ENCODE measurements around the gene NEURL1B. TPM values are rescaled to one million over a fixed set of nuclear protein-coding genes. Genes with fewer than 3 reads are reported as not detected.

The NEURL1B gene
- total and polyA plus RNA-seq, 4 experiments from 2014 or later, result 0.02 to 0.20 (median 0.08) TPM; not detected in 1

- intact Hi-C loops (cut with micrococcal nuclease), result no loop called here
- Mint-ChIP-seq H3K27ac (peak overlapping the region in 5 of 7 donors; percentile 56 to 92 (median 78)), H3K36me3 (no peaks in the 10 kb centered on the region), H3K9me3 (no peaks in the 10 kb centered on the region), H3K27me3 (no peaks in the 10 kb centered on the region), H3K4me1 (peaks cover 2 to 18% (median 11%) of the 10 kb centered on the region in 4 donors), H3K4me3 (peak overlapping the region in 6 of 8 donors; percentile 56 to 80 (median 68))
- Histone ChIP-seq H3K4me3 (ENCODE audit: low read length in 2 of 2) (no peak overlapping the region), H3K36me3 (ENCODE audit: insufficient read depth, low read length) (no peaks in the 10 kb centered on the region), H3K9me3 (ENCODE audit: control insufficient read depth in 1 of 2, low read length in 2 of 2) (no peaks in the 10 kb centered on the region), H3K27me3 (ENCODE audit: insufficient read depth, low read length) (no peaks in the 10 kb centered on the region), H3K4me1 (ENCODE audit: insufficient read depth, low read length) (peaks cover under 1% of the 10 kb centered on the region), H3K27ac (ENCODE audit: low read depth, low read length) (no peak overlapping the region)
- POLR2A ChIA-PET (ENCODE audit: partially characterized antibody), result interaction anchor here (1.0 to 2.1 kb wide), 4 partner anchors 14 to 89 kb away, joined by 3 to 10 read pairs (median 5); partner anchors contain the start of gene DUSP1
- DNase-seq, result no peak
- CTCF ChIA-PET (ENCODE audit: partially characterized antibody), result interaction anchor here (8.5 kb wide), 1 partner anchor 14 kb away, joined by 58 read pairs; no protein-coding TSS in a partner anchor
Observed at GRCh38 chr5:172683264-172683644, 42.2 kb downstream of the NEURL1B start.

DNA sequence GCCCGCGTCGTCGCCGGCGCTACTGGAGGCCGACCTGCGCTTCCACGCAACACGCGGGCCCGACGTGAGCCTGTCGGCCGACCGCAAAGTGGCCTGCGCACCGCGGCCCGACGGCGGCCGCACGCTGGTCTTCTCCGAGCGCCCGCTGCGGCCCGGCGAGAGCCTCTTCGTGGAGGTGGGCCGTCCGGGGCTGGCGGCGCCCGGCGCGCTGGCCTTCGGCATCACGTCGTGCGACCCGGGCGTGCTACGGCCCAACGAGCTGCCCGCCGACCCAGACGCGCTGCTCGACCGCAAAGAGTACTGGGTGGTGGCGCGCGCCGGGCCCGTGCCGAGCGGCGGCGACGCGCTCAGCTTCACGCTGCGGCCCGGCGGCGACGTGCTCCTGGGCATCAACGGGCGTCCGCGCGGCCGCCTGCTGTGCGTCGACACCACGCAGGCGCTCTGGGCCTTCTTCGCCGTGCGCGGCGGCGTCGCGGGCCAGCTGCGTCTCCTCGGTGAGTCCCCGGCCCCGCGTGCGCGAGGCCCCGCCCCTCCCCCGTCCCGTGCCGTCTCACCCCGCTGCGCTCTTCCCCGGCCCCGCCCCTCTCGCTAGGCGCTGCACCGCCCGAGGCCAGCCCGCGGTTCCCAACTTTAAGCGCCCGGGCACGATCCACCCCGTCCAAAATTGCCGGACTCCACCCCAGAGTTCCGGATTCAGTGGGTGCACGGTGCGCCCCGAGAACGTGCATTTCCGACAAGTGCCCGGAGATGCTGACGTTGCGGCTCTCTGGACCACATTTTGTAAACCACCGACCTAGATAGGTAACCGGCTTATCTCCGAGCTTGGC is 42.8 kb downstream of the NEURL1B start:
- Histone ChIP-seq H3K27me3 (ENCODE audit: insufficient read depth, low read length) (no peaks in the 10 kb centered on the region), H3K4me1 (ENCODE audit: insufficient read depth, low read length) (peaks cover 6% of the 10 kb centered on the region), H3K4me3 (ENCODE audit: low read length in 2 of 2) (no peak overlapping the region), H3K36me3 (ENCODE audit: insufficient read depth, low read length) (no peaks in the 10 kb centered on the region), H3K27ac (ENCODE audit: low read depth, low read length) (peak overlapping the region; percentile 1), H3K9me3 (ENCODE audit: control insufficient read depth in 1 of 2, low read length in 2 of 2) (no peaks in the 10 kb centered on the region)
- ChIA-PET POLR2A (ENCODE audit: partially characterized antibody) (interaction anchor here (0.9 to 2.1 kb wide), 8 partner anchors 14 to 677 kb away, joined by 3 to 10 read pairs (median 3); partner anchors contain the start of gene DUSP1), CTCF (ENCODE audit: partially characterized antibody) (interaction anchor here (1.4 to 8.5 kb wide), 3 partner anchors 13 to 31 kb away, joined by 4 to 58 read pairs (median 4); no protein-coding TSS in a partner anchor)
- H3K4me1 Mint-ChIP-seq, result peaks cover 3 to 21% (median 13%) of the 10 kb centered on the region in 4 donors
- H3K36me3 Mint-ChIP-seq, result no peaks in the 10 kb centered on the region
- DNase-seq, result peak; percentile 55 to 77 (median 72)
- intact Hi-C loops (cut with micrococcal nuclease), result loop anchor here (1.0 kb wide), 1 partner anchor 13 kb away; no protein-coding TSS in a partner anchor
- H3K27ac Mint-ChIP-seq, result peak overlapping the region; percentile 72 to 92 (median 84)
- H3K9me3 Mint-ChIP-seq, result no peaks in the 10 kb centered on the region
- peak overlapping the region; percentile 73 to 83 (median 80) for H3K4me3 Mint-ChIP-seq
- no peaks in the 10 kb centered on the region for H3K27me3 Mint-ChIP-seq

DNA sequence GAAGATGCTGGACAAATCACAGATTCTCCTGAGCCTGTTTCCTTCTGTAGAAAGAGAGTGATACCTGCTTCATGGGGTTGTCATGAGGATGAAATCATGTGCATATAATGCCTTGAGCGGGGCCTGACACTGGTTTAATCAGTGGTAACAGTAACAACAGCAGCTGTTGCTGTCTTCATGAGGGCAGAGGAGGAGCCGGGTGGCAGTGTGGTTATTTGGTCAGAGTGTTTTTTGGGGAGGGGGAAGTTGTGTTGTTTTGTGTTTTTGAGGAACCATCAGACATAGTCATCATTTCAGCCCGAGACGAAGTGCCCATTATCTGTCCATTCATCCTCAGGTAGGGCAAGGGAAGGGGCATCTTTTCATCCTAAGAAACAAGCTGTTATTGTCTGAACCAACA is 44.0 kb downstream of the NEURL1B start:
- no peaks in the 10 kb centered on the region for H3K36me3 Mint-ChIP-seq
- Histone ChIP-seq H3K4me1 (ENCODE audit: insufficient read depth, low read length) (peaks cover 11% of the 10 kb centered on the region), H3K36me3 (ENCODE audit: insufficient read depth, low read length) (no peaks in the 10 kb centered on the region), H3K27ac (ENCODE audit: low read depth, low read length) (no peak overlapping the region), H3K27me3 (ENCODE audit: insufficient read depth, low read length) (no peaks in the 10 kb centered on the region), H3K4me3 (ENCODE audit: low read length in 2 of 2) (no peak overlapping the region), H3K9me3 (ENCODE audit: control insufficient read depth in 1 of 2, low read length in 2 of 2) (no peaks in the 10 kb centered on the region)
- intact Hi-C loops (cut with micrococcal nuclease), result no loop called here
- ChIA-PET CTCF (ENCODE audit: partially characterized antibody) (interaction anchor here (1.4 to 8.5 kb wide), 3 partner anchors 12 to 30 kb away, joined by 4 to 58 read pairs (median 4); no protein-coding TSS in a partner anchor), POLR2A (ENCODE audit: partially characterized antibody) (interaction anchor here (1.2 to 2.1 kb wide), 4 partner anchors 13 to 86 kb away, joined by 3 to 10 read pairs (median 6); partner anchors contain the start of gene DUSP1)
- peaks cover 3 to 25% (median 14%) of the 10 kb centered on the region in 4 donors for H3K4me1 Mint-ChIP-seq
- peak overlapping the region in 5 of 7 donors; percentile 4 to 92 (median 74) for H3K27ac Mint-ChIP-seq
- DNase-seq, result no peak
- no peaks in the 10 kb centered on the region for H3K9me3 Mint-ChIP-seq
- peak overlapping the region in 1 of 8 donors; percentile 32 for H3K4me3 Mint-ChIP-seq
- no peaks in the 10 kb centered on the region for H3K27me3 Mint-ChIP-seq

GRCh38 chr5:172686111-172686510 is 45.0 kb downstream of the NEURL1B start:
- H3K36me3 Mint-ChIP-seq, result no peaks in the 10 kb centered on the region
- Histone ChIP-seq H3K27me3 (ENCODE audit: insufficient read depth, low read length) (no peaks in the 10 kb centered on the region), H3K36me3 (ENCODE audit: insufficient read depth, low read length) (no peaks in the 10 kb centered on the region), H3K27ac (ENCODE audit: low read depth, low read length) (no peak overlapping the region), H3K4me1 (ENCODE audit: insufficient read depth, low read length) (peaks cover 11% of the 10 kb centered on the region), H3K9me3 (ENCODE audit: control insufficient read depth in 1 of 2, low read length in 2 of 2) (no peaks in the 10 kb centered on the region), H3K4me3 (ENCODE audit: low read length in 2 of 2) (no peak overlapping the region)
- H3K27ac Mint-ChIP-seq, result no peak overlapping the region
- intact Hi-C loops (cut with micrococcal nuclease), result no loop called here
- no peaks in the 10 kb centered on the region for H3K9me3 Mint-ChIP-seq
- H3K27me3 Mint-ChIP-seq, result no peaks in the 10 kb centered on the region
- peaks cover 3 to 25% (median 14%) of the 10 kb centered on the region in 4 donors for H3K4me1 Mint-ChIP-seq
- ChIA-PET CTCF (ENCODE audit: partially characterized antibody) (interaction anchor here (1.9 to 8.5 kb wide), 2 partner anchors 11 to 26 kb away, joined by 4 to 58 read pairs; no protein-coding TSS in a partner anchor), POLR2A (ENCODE audit: partially characterized antibody) (no interaction called here)
- no peak overlapping the region for H3K4me3 Mint-ChIP-seq
- DNase-seq, result no peak

DNA sequence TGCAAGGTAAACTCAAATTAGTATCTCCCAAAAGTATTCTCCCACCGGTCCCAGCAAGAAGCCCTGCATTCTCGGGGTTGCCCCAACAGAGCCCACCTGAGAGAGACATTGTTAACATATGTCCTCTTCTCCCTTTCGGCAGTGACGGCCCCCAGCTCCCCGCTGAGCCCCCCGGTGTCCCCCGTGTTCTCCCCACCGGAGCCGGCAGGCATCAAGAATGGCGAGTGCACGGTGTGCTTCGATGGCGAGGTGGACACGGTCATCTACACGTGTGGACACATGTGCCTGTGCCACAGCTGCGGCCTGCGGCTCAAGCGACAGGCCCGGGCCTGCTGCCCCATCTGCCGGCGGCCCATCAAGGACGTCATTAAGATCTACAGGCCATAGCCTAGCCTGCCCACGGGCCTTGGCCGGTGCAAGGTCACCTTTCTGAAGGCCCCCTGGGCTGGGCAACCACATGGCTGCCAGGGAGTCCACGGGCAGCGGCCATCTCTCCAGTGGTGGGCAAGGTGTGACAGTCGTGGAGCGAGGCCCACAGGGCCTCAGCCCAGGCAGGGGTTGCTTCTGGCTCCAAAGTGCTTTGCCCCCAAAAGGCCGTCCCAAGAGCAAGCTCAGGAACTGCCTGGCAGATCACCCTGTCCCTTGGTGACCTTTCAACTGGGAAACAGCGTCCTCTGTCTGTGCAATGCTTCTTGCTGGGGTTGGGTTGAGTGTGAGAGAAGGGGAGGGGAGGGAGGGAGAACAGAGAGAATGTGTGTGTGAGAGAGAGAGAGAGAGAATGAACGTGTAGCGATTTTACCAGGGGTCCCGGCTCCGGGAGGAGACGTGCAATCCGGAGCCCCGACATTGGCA is 45.7 kb downstream of the NEURL1B start:
- Histone ChIP-seq H3K27me3 (ENCODE audit: insufficient read depth, low read length) (no peaks in the 10 kb centered on the region), H3K4me3 (ENCODE audit: low read length in 2 of 2) (no peak overlapping the region), H3K36me3 (ENCODE audit: insufficient read depth, low read length) (no peaks in the 10 kb centered on the region), H3K27ac (ENCODE audit: low read depth, low read length) (no peak overlapping the region), H3K9me3 (ENCODE audit: control insufficient read depth in 1 of 2, low read length in 2 of 2) (no peaks in the 10 kb centered on the region), H3K4me1 (ENCODE audit: insufficient read depth, low read length) (peaks cover 11% of the 10 kb centered on the region)
- H3K9me3 Mint-ChIP-seq, result no peaks in the 10 kb centered on the region
- no peak overlapping the region for H3K27ac Mint-ChIP-seq
- peaks cover 3 to 25% (median 14%) of the 10 kb centered on the region in 4 donors for H3K4me1 Mint-ChIP-seq
- no peaks in the 10 kb centered on the region for H3K36me3 Mint-ChIP-seq
- POLR2A ChIA-PET (ENCODE audit: partially characterized antibody), result interaction anchor here (0.7 to 1.3 kb wide), 2 partner anchors 10 to 84 kb away, joined by 3 read pairs; partner anchors contain the start of gene DUSP1
- H3K4me3 Mint-ChIP-seq, result no peak overlapping the region
- no peaks in the 10 kb centered on the region for H3K27me3 Mint-ChIP-seq
- intact Hi-C loops (cut with micrococcal nuclease), result no loop called here
- CTCF ChIA-PET (ENCODE audit: partially characterized antibody), result interaction anchor here (8.5 kb wide), 1 partner anchor 10 kb away, joined by 58 read pairs; no protein-coding TSS in a partner anchor
- DNase-seq, result no peak

GRCh38 chr5:172687940-172688339 is 46.9 kb downstream of the NEURL1B start:
- H3K27ac Mint-ChIP-seq, result peak overlapping the region in 5 of 7 donors; percentile 1 to 87 (median 78)
- peaks cover 1 to 21% (median 10%) of the 10 kb centered on the region in 4 donors for H3K4me1 Mint-ChIP-seq
- intact Hi-C loops (cut with micrococcal nuclease), result no loop called here
- Histone ChIP-seq H3K4me3 (ENCODE audit: low read length in 2 of 2) (no peak overlapping the region), H3K27me3 (ENCODE audit: insufficient read depth, low read length) (no peaks in the 10 kb centered on the region), H3K27ac (ENCODE audit: low read depth, low read length) (no peak overlapping the region), H3K36me3 (ENCODE audit: insufficient read depth, low read length) (no peaks in the 10 kb centered on the region), H3K9me3 (ENCODE audit: control insufficient read depth in 1 of 2, low read length in 2 of 2) (no peaks in the 10 kb centered on the region), H3K4me1 (ENCODE audit: insufficient read depth, low read length) (peaks cover 11% of the 10 kb centered on the region)
- no peak for DNase-seq
- no peak overlapping the region for H3K4me3 Mint-ChIP-seq
- H3K27me3 Mint-ChIP-seq, result no peaks in the 10 kb centered on the region
- POLR2A ChIA-PET (ENCODE audit: partially characterized antibody), result interaction anchor here (1.6 kb wide), 1 partner anchor 9 kb away, joined by 5 read pairs; no protein-coding TSS in a partner anchor
- no peaks in the 10 kb centered on the region for H3K9me3 Mint-ChIP-seq
- CTCF ChIA-PET (ENCODE audit: partially characterized antibody), result interaction anchor here (8.5 kb wide), 1 partner anchor 9 kb away, joined by 58 read pairs; no protein-coding TSS in a partner anchor
- H3K36me3 Mint-ChIP-seq, result no peaks in the 10 kb centered on the region

All from CD4-positive, alpha-beta memory T cell (primary cell).